Smooth muscle cell of the brain vasculature (primary cell): ENCODE results near the gene ZCCHC24.

Experiments
- DNase-seq: peaks from one replicate; pipeline ENCODE4 v3.0.0-alpha.2; 2012; ENCODE audit warnings: low read depth, low spot score

The ZCCHC24 gene

DNA sequence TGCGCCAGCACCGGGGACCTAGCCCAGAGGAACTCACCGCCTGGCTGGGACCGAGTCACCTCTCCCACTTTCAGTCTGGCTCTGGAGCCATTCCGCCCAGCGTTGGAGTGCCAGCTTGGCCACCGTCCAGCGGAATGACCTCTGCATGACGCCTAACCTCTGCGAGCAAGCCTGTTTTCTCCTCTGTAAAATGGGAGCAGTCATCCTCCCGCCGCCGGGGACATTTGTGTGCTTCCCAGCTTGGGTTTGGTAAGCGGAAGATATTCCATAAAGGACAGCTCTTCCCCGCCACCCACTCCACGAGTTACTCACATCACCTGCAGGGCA lies 1.3 kb upstream of the ZCCHC24 start:
- no peak for DNase-seq

- DNase-seq: no peak
Observed at GRCh38 chr10:79445977-79446757, 743 bp upstream of the ZCCHC24 start.

GRCh38 chr10:79444199-79445119 lies 965 bp downstream of the ZCCHC24 start:
- peak; percentile 55 for DNase-seq

GRCh38 chr10:79443338-79444198 lies 1.9 kb downstream of the ZCCHC24 start:
- DNase-seq: no peak

GRCh38 chr10:79442171-79443040 lies 3.0 kb downstream of the ZCCHC24 start:
- no peak for DNase-seq

- DNase-seq: no peak
Observed at GRCh38 chr10:79441433-79441832, 4.0 kb downstream of the ZCCHC24 start.

DNA sequence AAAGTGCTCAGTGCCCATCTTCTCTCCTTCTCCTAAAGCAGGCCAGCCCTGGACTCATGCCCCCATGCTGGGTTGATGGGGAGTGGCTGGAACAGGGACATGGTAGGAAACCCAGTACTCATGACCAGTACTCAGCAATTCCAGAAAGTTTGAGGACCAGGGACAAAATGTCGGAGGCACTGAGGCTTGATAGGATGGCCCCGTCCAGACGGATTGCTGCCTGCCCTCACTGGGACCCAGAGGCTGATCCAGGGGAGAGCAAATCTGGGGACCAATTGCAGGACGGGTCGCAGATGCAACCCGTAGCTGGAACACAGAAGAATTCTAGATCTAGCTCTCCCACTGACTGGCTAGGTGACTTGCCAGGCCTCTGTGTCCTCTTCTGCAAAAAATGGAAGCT lies 5.1 kb downstream of the ZCCHC24 start:
- no peak for DNase-seq

GRCh38 chr10:79438699-79439085 lies 6.7 kb downstream of the ZCCHC24 start:
- DNase-seq: no peak

DNA sequence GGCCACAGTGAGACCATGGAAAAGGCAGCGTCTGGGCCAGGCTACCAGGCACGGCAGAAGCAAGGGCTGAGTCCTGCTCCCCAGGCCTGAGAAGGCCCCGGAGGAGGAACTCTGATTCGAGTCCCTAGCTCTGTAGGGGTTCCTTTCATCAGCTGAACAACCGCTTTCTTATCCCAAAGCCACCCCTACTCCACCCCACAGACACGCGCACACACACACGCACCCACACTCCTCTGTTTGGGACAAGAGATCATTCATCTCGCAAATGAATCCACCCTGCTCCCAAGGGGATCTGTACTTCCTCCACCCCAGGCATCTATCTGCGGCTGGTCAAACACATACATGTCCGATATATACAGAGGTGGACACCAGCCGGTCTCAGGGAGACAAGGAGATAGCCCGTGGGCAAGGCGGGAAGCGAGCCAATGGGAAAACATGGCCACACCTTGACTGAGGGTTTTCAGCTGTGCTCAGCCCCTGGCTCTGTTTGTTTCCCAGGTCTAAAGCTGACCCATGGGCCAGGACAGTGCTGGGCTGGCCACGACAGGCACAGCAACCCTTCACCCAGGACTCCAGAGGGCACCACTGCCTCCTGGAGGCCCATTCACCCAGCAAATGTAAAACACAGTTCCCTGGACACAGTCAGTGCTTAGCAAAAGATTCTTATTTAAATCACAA lies 7.3 kb downstream of the ZCCHC24 start:
- no peak for DNase-seq

DNA sequence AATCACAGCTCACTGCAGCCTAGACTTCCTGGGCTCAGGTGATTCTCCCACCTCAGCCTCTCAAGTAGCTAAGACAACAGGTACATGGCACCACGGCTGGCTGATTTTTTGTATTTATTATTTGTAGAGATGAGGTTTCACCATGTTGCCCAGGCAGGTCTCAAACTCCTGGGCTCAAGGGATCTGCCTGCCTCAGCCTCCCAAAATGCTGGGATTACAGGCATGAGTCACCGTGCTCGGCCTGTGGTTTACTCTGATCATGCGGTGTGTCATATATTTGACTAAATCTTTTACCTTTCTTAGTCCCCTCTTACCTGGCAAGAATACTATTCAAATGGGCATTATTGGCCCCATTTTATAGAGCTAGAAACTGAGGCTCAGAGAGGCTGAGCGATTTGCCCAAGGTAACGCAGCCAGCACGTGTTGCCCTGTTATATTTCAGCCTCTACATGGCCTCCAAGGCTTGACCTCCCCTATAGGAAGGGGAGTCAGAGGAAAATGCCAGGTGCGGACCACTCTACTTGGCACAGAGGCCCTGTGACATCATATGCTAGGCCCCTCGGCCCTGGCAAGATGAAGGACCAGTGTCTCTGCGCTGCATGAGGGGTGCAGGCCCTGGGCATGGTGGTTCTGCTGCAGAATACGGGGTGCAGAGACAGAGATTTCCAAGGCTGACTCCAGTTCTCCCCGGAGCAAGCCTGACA lies 8.2 kb downstream of the ZCCHC24 start:
- DNase-seq: no peak

- no peak for DNase-seq
Observed at GRCh38 chr10:79436850-79437103, 8.6 kb downstream of the ZCCHC24 start.

DNA sequence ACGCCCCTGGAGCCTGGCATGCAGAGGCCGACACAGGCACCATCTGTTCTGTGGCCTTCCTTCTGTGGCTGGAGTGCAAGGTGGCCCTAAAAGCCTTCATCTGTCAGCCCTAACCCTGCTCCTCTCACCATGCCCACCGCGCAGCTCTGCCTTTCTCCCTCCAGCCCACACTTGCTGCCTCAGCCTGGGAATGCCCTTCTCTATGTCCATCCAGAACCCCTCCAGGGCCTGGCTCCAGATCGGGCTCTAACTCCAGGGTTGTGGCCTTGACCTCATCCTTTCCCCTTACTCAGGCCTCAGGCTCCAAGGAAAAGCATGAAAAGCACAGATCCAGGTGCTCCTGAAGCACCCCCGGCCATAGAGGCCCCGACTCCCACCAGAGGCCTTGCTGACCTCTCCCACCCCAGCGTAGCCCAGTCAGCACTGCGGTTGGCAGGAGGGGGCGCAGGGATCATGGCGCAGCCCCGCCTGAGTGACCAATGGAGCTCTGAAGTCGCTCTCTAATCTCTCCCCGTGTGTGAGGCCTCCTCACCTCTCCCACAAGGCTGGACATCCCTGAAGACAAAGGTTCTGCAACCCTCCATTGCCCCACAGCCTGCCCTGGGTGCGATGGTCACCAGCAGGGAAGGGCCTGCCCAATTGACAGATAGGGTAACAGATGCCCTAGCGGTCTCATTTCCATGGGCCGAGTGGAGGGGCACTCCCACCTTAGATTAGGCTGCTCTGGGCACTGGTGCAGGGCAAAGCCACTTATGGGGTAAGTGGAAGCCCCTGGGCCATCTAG lies 9.2 kb downstream of the ZCCHC24 start:
- DNase-seq: no peak

GRCh38 chr10:79435271-79436065 lies 10.0 kb downstream of the ZCCHC24 start:
- DNase-seq: no peak

DNA sequence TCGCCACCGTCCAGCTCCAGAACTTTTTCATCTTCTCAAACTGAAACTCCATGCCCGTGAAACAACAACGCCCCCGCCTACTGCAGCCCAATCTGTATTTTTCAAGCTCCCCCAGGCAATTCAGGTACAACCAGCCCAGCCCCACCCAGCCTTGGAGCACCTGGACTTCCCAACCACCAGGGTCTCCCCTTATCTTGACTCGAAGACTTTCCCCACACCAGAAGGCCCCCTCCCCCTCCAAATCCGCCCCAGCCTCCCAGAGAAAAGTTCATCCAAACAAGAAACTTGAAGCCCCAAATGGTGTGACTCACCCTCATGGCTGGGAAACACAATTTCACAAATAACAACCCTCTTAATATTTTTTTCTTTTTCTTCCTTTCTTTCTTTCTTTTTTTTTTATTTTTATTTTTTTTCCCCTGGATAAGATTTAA lies 10.6 kb downstream of the ZCCHC24 start:
- peak; percentile 63 for DNase-seq

DNA sequence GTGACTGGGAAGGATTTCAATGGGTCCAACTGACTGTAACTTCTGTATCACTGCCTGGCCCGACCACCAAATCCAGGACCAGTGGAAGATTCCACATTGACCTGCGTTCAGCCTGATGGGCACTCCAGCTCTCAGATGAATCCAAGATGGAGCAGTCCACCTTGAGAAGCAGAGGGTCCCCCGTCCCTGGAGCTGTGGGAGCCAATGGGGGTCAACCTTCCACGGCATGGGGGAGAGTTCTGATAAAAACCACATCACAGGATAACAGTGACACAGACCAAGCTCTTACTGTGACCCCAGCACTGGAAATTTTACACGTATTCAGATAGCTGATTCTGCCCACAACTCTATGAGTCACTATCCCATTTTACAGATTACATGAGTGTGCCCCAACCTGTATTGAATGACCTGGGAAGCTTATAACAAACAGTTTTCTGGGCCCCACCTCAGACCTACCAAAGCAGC lies 11.2 kb downstream of the ZCCHC24 start:
- DNase-seq: no peak

DNA sequence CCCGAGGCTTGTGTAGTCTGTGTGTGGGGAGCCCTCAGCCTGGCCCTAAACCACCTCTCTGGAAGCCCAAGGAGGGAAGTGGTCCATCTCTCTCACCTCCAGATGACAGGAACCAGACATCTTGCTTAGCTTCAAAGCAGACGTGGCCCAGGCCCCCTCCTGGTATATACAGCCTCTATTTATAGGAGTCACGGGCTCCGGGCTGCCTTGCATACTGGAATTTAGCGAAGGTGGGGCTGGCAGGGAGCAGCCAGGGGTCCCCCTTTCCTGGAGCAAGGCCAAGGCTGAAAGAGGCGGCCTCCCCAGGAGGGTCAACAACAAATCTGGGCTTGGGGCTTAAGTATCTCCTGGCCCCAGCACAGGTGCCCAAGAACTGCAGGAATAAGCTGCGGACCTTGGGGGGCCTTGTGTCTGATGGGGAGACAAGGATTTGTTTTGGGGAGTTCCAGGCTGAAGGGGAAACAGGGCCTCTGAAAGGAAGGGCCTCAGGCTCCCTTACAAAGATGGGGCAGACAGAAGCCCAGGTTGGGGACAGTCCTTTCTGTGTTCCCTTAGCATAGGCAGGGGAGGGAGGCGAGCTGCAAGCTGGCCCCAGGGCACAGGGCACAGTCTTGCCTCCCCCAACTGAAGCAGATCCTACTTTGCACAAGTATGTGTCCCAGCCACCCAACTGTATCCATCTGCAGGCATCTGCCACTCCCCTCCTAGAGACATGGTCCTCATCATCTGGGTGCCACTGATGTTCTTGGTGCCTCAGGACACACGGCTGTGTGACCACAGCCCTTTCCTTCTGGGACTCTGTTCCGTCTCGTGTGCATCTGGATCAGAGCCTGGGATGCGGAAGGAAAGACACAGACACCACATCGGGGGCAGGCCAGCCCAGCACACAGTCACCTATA lies 11.9 kb downstream of the ZCCHC24 start:
- no peak for DNase-seq
